ENCODE data around the gene TPM3. TPM values are rescaled to one million over a fixed set of nuclear protein-coding genes. Genes with fewer than 3 reads are reported as not detected.
"Not testable (repeated sequence)": the region's sequence is repeated elsewhere in the genome, so short reads cannot be mapped to it uniquely, and the experiment has no call there.

Gene TPM3
- total and polyA plus RNA-seq, 2 donors (not counting 1 experiment from before 2014, with no cell fraction given) = 215 to 842 TPM

DNA sequence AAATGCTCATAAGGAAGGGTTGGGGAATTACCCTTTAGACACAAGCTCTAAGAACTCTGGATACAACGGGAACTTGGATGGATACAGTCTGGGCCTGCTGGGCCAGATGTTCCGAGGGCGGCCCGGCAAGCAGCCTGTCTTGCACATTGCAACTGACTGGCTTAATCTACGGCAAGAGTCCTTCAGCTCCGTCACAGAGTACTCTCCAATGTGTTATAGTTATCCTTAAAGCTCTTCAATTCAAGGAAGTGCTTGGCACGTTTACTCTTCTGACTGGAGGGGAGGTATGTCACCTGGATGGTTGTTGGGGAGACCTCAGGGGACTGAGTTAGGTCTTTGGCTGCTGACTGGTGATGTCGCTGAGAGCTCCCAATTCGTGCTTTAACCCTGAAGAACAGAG, 15.4 kb upstream of the TPM3 start:
- Histone ChIP-seq H3K27ac (ENCODE audit: insufficient read depth, low read length) (no peak overlapping the region), H3K79me2 (ENCODE audit: control insufficient read depth, insufficient read depth, low read length) (no peaks in the 10 kb centered on the region), H3K27me3 (ENCODE audit: control insufficient read depth, insufficient read depth, low read length) (no peaks in the 10 kb centered on the region), H3K4me3 (replicated peaks in 1 of 4; ENCODE audit: control extremely low read depth in 1 of 4, insufficient read depth in 1 of 4, low read depth in 3 of 4, low read length in 4 of 4) (no peak overlapping the region), H3K4me2 (ENCODE audit: extremely low read depth, insufficient read depth, low read length) (no peak overlapping the region), H3K9me3 (ENCODE audit: control insufficient read depth, insufficient read depth, low read depth, low read length) (no peaks in the 10 kb centered on the region), H4K20me1 (ENCODE audit: control insufficient read depth, extremely low read depth, insufficient read depth, low read length) (no peaks in the 10 kb centered on the region), H2AFZ (ENCODE audit: low read length) (no peak overlapping the region), H3K36me3 (ENCODE audit: control insufficient read depth, insufficient read depth, low read length) (peaks cover 9% of the 10 kb centered on the region), H3K9ac (ENCODE audit: insufficient read depth, low read length) (no peak overlapping the region), H3K4me1 (ENCODE audit: control insufficient read depth, extremely low read depth, insufficient read depth, low read length) (no peaks in the 10 kb centered on the region)
- no peak for DNase-seq (ENCODE audit: low read depth in 2 of 2)
- TF ChIP-seq, protein P1, sequence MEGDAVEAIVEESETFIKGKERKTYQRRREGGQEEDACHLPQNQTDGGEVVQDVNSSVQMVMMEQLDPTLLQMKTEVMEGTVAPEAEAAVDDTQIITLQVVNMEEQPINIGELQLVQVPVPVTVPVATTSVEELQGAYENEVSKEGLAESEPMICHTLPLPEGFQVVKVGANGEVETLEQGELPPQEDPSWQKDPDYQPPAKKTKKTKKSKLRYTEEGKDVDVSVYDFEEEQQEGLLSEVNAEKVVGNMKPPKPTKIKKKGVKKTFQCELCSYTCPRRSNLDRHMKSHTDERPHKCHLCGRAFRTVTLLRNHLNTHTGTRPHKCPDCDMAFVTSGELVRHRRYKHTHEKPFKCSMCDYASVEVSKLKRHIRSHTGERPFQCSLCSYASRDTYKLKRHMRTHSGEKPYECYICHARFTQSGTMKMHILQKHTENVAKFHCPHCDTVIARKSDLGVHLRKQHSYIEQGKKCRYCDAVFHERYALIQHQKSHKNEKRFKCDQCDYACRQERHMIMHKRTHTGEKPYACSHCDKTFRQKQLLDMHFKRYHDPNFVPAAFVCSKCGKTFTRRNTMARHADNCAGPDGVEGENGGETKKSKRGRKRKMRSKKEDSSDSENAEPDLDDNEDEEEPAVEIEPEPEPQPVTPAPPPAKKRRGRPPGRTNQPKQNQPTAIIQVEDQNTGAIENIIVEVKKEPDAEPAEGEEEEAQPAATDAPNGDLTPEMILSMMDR (conservative IDR thresholded peaks at IDR 0.05 in 1 of 2, IDR thresholded peaks at IDR 0.05 in 1 of 2; ENCODE audit: low read depth in 1 of 2, low read length in 2 of 2) = no peak

DNA sequence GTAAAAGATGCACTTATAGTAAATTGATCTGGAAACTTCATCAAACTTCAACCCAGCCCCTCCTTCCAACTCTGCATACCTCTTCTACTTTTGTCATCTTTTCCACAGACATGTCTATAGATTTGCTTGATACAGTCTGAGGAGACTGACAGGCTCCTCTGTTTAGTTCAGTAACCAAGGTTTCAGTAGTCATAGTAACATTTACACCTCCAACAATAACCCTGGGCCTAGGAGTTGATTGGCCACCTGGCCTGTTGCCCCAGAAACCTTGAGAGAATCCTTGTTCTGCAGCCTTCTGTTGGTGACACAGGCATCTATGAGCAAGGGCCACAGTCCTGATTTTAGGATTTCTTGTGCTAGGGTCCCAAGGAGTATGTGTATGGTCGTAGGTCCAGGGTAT, 14.3 kb upstream of the TPM3 start, which contains the start of gene CFAP141:
CFAP141 (minus strand) TSS at position 138 of the 400 bp plus-strand sequence; CDS start at position 112, 26 bp downstream.
- Histone ChIP-seq H3K27me3 (ENCODE audit: control insufficient read depth, insufficient read depth, low read length) (no peaks in the 10 kb centered on the region), H3K4me3 (replicated peaks in 1 of 4; ENCODE audit: control extremely low read depth in 1 of 4, insufficient read depth in 1 of 4, low read depth in 3 of 4, low read length in 4 of 4) (no peak within 1 kb of the TSS), H3K4me1 (ENCODE audit: control insufficient read depth, extremely low read depth, insufficient read depth, low read length) (no peaks in the 10 kb centered on the region), H2AFZ (ENCODE audit: low read length) (no peak within 1 kb of the TSS), H3K27ac (ENCODE audit: insufficient read depth, low read length) (no peak within 1 kb of the TSS), H3K36me3 (ENCODE audit: control insufficient read depth, insufficient read depth, low read length) (peaks cover 7% of the 10 kb centered on the region), H4K20me1 (ENCODE audit: control insufficient read depth, extremely low read depth, insufficient read depth, low read length) (no peaks in the 10 kb centered on the region), H3K9ac (ENCODE audit: insufficient read depth, low read length) (no peak within 1 kb of the TSS), H3K79me2 (ENCODE audit: control insufficient read depth, insufficient read depth, low read length) (no peaks in the 10 kb centered on the region), H3K9me3 (ENCODE audit: control insufficient read depth, insufficient read depth, low read depth, low read length) (no peaks in the 10 kb centered on the region), H3K4me2 (ENCODE audit: extremely low read depth, insufficient read depth, low read length) (no peak within 1 kb of the TSS)
- TF ChIP-seq, protein P1 (conservative IDR thresholded peaks at IDR 0.05 in 1 of 2, IDR thresholded peaks at IDR 0.05 in 1 of 2; ENCODE audit: low read depth in 1 of 2, low read length in 2 of 2) = no peak
- TF ChIP-seq EZH2 (IDR thresholded peaks at IDR 0.05; ENCODE audit: low read length, missing control alignments) = no peak
- peak in 1 of 2 donors; percentile 25 for DNase-seq (ENCODE audit: low read depth in 2 of 2)

DNA sequence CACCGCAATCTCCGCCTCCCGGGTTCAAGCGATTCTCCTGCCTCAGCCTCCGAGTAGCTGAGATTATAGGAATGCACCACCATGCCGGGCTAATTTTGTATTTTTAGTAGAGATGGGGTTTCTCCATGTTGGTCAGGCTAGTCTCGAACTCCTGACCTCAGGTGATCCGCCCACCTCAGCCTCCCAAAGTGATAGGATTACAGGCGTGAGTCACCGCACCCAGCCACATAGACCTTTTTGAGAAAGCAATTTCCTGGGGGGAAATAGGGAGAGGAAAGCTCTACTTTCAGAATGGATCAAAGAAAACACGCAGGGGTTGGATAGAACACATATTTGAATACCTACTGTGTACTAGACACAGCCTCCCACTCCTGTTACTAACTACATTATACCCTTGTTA, 13.9 kb upstream of the TPM3 start:
- not testable (repeated sequence) for H3K9ac ChIP-seq (ENCODE audit: insufficient read depth, low read length); H3K4me2 ChIP-seq (ENCODE audit: extremely low read depth, insufficient read depth, low read length); DNase-seq (ENCODE audit: low read depth in 2 of 2); H3K27ac ChIP-seq (ENCODE audit: insufficient read depth, low read length); H3K36me3 ChIP-seq (ENCODE audit: control insufficient read depth, insufficient read depth, low read length); H2AFZ ChIP-seq (ENCODE audit: low read length); H3K4me3 ChIP-seq (replicated peaks in 1 of 4; ENCODE audit: control extremely low read depth in 1 of 4, insufficient read depth in 1 of 4, low read depth in 3 of 4, low read length in 4 of 4); H3K27me3 ChIP-seq (ENCODE audit: control insufficient read depth, insufficient read depth, low read length); H3K9me3 ChIP-seq (ENCODE audit: control insufficient read depth, insufficient read depth, low read depth, low read length); H3K4me1 ChIP-seq (ENCODE audit: control insufficient read depth, extremely low read depth, insufficient read depth, low read length); H4K20me1 ChIP-seq (ENCODE audit: control insufficient read depth, extremely low read depth, insufficient read depth, low read length); H3K79me2 ChIP-seq (ENCODE audit: control insufficient read depth, insufficient read depth, low read length)

Data from fibroblast of lung (primary cell).